H9 (cell line): ENCODE measurements around the gene MID1. TPM values are rescaled to one million over a fixed set of nuclear protein-coding genes. Genes with fewer than 3 reads are reported as not detected.

Experiments used
- DNase-seq: peaks from one replicate; pipeline ENCODE4 v3.0.0-alpha.2; 2017
- H2AFZ ChIP-seq: one replicate; pipeline ENCODE4 v1.6.1; 2013; ENCODE audit warnings: mild to moderate bottlenecking, low read length, control low read depth, moderate library complexity
- H2AK5ac ChIP-seq: 2 replicates; pipeline ENCODE4 v1.6.1; 2013; ENCODE audit warnings: low read length, control low read depth, mixed read lengths; ENCODE audit not compliant: insufficient read length
- H2BK120ac ChIP-seq: one replicate; pipeline ENCODE4 v1.6.1; 2013; ENCODE audit warnings: low read depth, mild to moderate bottlenecking, low read length, control low read depth, inconsistent platforms; ENCODE audit not compliant: poor library complexity, severe bottlenecking
- H2BK12ac ChIP-seq: 2 replicates; pipeline ENCODE4 v1.6.1; 2013; ENCODE audit warnings: low read length, control low read depth, mixed read lengths, low read depth; ENCODE audit not compliant: insufficient read length
- H2BK15ac ChIP-seq: 2 replicates; pipeline ENCODE4 v1.6.1; 2013; ENCODE audit warnings: low read depth, low read length, control low read depth
- H2BK20ac ChIP-seq: one replicate; pipeline ENCODE4 v1.6.1; 2013; ENCODE audit warnings: low read depth, mild to moderate bottlenecking, low read length, control low read depth, inconsistent platforms; ENCODE audit not compliant: poor library complexity, severe bottlenecking
- H2BK5ac ChIP-seq: 2 replicates; pipeline ENCODE4 v1.6.1; 2013; ENCODE audit warnings: low read length, control low read depth, mixed read lengths; ENCODE audit not compliant: insufficient read length
- H3K14ac ChIP-seq: 2 replicates; pipeline ENCODE4 v1.6.1; 2013; ENCODE audit warnings: low read length, control low read depth; ENCODE audit not compliant: insufficient read depth
- H3K18ac ChIP-seq: 2 replicates; pipeline ENCODE4 v1.6.1; 2013; ENCODE audit warnings: low read depth, mild to moderate bottlenecking, mixed read lengths, low read length, control low read depth; ENCODE audit not compliant: insufficient read length
- H3K23ac ChIP-seq: 2 replicates; pipeline ENCODE4 v1.6.1; 2013; ENCODE audit warnings: low read length, control low read depth, mixed read lengths, low read depth; ENCODE audit not compliant: insufficient read length
- H3K23me2 ChIP-seq: 2 replicates; pipeline ENCODE4 v1.6.1; 2013; ENCODE audit warnings: low read depth, mild to moderate bottlenecking, mixed read lengths, low read length, control low read depth; ENCODE audit not compliant: insufficient read length, poor library complexity, severe bottlenecking
- H3K27ac ChIP-seq: 2 replicates; pipeline ENCODE4 v1.5.1; 2013; ENCODE audit warnings: low read length, control low read depth, mixed read lengths, low read depth; ENCODE audit not compliant: insufficient read length
- H3K27me3 ChIP-seq: 2 replicates; pipeline ENCODE4 v1.6.1; 2013; ENCODE audit warnings: low read length, control low read depth, inconsistent platforms; ENCODE audit not compliant: insufficient read depth
- H3K4ac ChIP-seq: 2 replicates; pipeline ENCODE4 v1.6.1; 2013; ENCODE audit warnings: low read depth, mild to moderate bottlenecking, control low read depth, inconsistent platforms, low read length, moderate library complexity
- H3K4me1 ChIP-seq: 2 replicates; pipeline ENCODE4 v1.6.1; 2013; ENCODE audit warnings: low read length, control low read depth, inconsistent platforms; ENCODE audit not compliant: insufficient read depth
- H3K4me2 ChIP-seq: 2 replicates; pipeline ENCODE4 v1.6.1; 2013; ENCODE audit warnings: low read length, control low read depth, mixed read lengths; ENCODE audit not compliant: insufficient read length, insufficient read depth
- H3K56ac ChIP-seq: 2 replicates; pipeline ENCODE4 v1.6.1; 2013; ENCODE audit warnings: low read depth, mild to moderate bottlenecking, mixed read lengths, low read length, control low read depth; ENCODE audit not compliant: insufficient read length
- H3K79me1 ChIP-seq: 2 replicates; pipeline ENCODE4 v1.6.1; 2013; ENCODE audit warnings: low read depth, mild to moderate bottlenecking, moderate library complexity, low read length, control low read depth, inconsistent platforms; ENCODE audit not compliant: insufficient read depth, poor library complexity, severe bottlenecking
- H3K79me2 ChIP-seq: 2 replicates; pipeline ENCODE4 v1.6.1; 2013; ENCODE audit warnings: low read length, control low read depth, inconsistent platforms; ENCODE audit not compliant: insufficient read depth
- H3K9ac ChIP-seq: 2 replicates; pipeline ENCODE4 v1.6.1; 2013; ENCODE audit warnings: low read length, control low read depth, mixed read lengths; ENCODE audit not compliant: insufficient read length; ENCODE audit errors: extremely low read depth
- H3K9me3 ChIP-seq: one replicate; pipeline ENCODE4 v1.6.1; 2013; ENCODE audit warnings: low read depth, low read length, inconsistent platforms; ENCODE audit not compliant: control insufficient read depth
- H3T11ph ChIP-seq: one replicate; pipeline ENCODE4 v1.6.1; 2013; ENCODE audit warnings: mild to moderate bottlenecking, low read length, control low read depth, inconsistent platforms
- H4K20me1 ChIP-seq: one replicate; pipeline ENCODE4 v1.6.1; 2013; ENCODE audit not compliant: control insufficient read depth, insufficient read length, insufficient read depth
- H4K5ac ChIP-seq: 2 replicates; pipeline ENCODE4 v1.6.1; 2013; ENCODE audit warnings: low read depth, mild to moderate bottlenecking, mixed read lengths, low read length, control low read depth; ENCODE audit not compliant: insufficient read length
- H4K8ac ChIP-seq: replicated peaks from 2 replicates; pipeline ENCODE4 v1.6.1; 2013; ENCODE audit warnings: low read length, control low read depth, mixed read lengths, low read depth; ENCODE audit not compliant: insufficient read length
- H4K91ac ChIP-seq: 2 replicates; pipeline ENCODE4 v1.6.1; 2013; ENCODE audit warnings: low read depth, mild to moderate bottlenecking, moderate library complexity, mixed read lengths, low read length, control low read depth; ENCODE audit not compliant: insufficient read length
- H3K27ac Mint-ChIP-seq, 3 experiments: 2 replicates in 2 of 3; 3 replicates in 1 of 3; pipeline ENCODE4 v1.8.0; 2020 to 2021; ENCODE audit warnings: mixed read lengths in 3 of 3, mild to moderate bottlenecking in 1 of 3, moderate library complexity in 1 of 3
- H3K27me3 Mint-ChIP-seq: 2 replicates; pipeline ENCODE4 v1.8.0; 2021; ENCODE audit warnings: low read depth, mild to moderate bottlenecking, moderate library complexity, mixed read lengths
- H3K36me3 Mint-ChIP-seq, 3 experiments: 2 replicates in 2 of 3; 3 replicates in 1 of 3; pipeline ENCODE4 v1.8.0; 2020 to 2021; ENCODE audit warnings: low read depth in 3 of 3, mixed read lengths in 3 of 3; ENCODE audit not compliant: insufficient read depth in 1 of 3
- H3K4me1 Mint-ChIP-seq, 2 experiments: 2 replicates each; pipeline ENCODE4 v1.8.0; 2020; ENCODE audit warnings: mixed read lengths in 2 of 2
- H3K4me3 Mint-ChIP-seq, 2 experiments: 2 replicates in 1 of 2; 3 replicates in 1 of 2; pipeline ENCODE4 v1.8.0; 2020 to 2021; ENCODE audit warnings: mild to moderate bottlenecking in 2 of 2, mixed read lengths in 2 of 2, moderate library complexity in 1 of 2
- H3K9me3 Mint-ChIP-seq, 2 experiments: 2 replicates in 1 of 2; 3 replicates in 1 of 2; pipeline ENCODE4 v1.8.0; 2020; ENCODE audit warnings: mild to moderate bottlenecking in 2 of 2, mixed read lengths in 2 of 2, moderate library complexity in 1 of 2
- CTCF ChIP-seq: fragments of 200-600 bp; sonication (generic); conservative IDR thresholded peaks from 3 replicates; pipeline ENCODE4 v1.8.0; 2021; ENCODE audit warnings: antibody characterized with exemption, mild to moderate bottlenecking
- WGBS: extraction: QIAGEN DNeasy Blood & Tissue Kit; methylation state at CpG from one replicate; pipeline ENCODE4 v1.1.7; 2013; ENCODE audit warnings: missing lambda C conversion rate, low lambda C conversion rate, mixed read lengths; ENCODE audit not compliant: insufficient read length; ENCODE audit errors: extremely low coverage; 5-methylcytosine and 5-hydroxymethylcytosine counted together
- total RNA-seq: library from RNA; stranded (reverse); gene quantifications from 2 replicates; pipeline ENCODE4 v1.2.1, GENCODE V29; 2021

The MID1 gene
- total RNA-seq, 1 experiment from 2014 or later, result 32.9 TPM

- WGBS, result no CpG with 5 or more reads among the region's 6 CpGs
Observed at GRCh38 chrX:10660171-10660570, 39.8 kb upstream of the MID1 start.

More at GRCh38 chrX:10660171-10660570, 39.8 kb upstream of the MID1 start:
- no peaks in the 10 kb centered on the region for H3K9me3 ChIP-seq
- no peak overlapping the region for H4K8ac ChIP-seq
- DNase-seq, result peak; percentile 63
- no peak overlapping the region for H3K14ac ChIP-seq
- H3K4me1 ChIP-seq, result peaks cover 2% of the 10 kb centered on the region; the same call in 1 of the 2 replicates
- H2BK12ac ChIP-seq, result no peak overlapping the region
- Mint-ChIP-seq H3K9me3 (peaks cover 35 to 47% of the 10 kb centered on the region in 2 experiments), H3K36me3 (peaks cover 0 to 4% (median 2%) of the 10 kb centered on the region in 3 experiments; a peak in 1 of 7 replicates), H3K4me1 (peaks cover 13 to 27% of the 10 kb centered on the region in 2 experiments), H3K4me3 (no peak overlapping the region), H3K27ac (peak overlapping the region in 2 of 3 experiments; percentile 73 to 92; a peak in 4 of 7 replicates), H3K27me3 (no peaks in the 10 kb centered on the region)
- peak overlapping the region; percentile 26 for H2BK20ac ChIP-seq
- no peak overlapping the region for H3K27ac ChIP-seq
- H2BK15ac ChIP-seq, result no peak overlapping the region
- H3K4me2 ChIP-seq, result no peak overlapping the region
- H3K27me3 ChIP-seq, result no peaks in the 10 kb centered on the region
- H3K79me1 ChIP-seq, result no peaks in the 10 kb centered on the region
- H4K20me1 ChIP-seq, result no peaks in the 10 kb centered on the region
- H3T11ph ChIP-seq, result no peak overlapping the region
- no peak overlapping the region for H2BK5ac ChIP-seq
- H2BK120ac ChIP-seq, result no peak overlapping the region
- no peak overlapping the region for H3K18ac ChIP-seq
- H3K4ac ChIP-seq, result no peak overlapping the region
- H3K56ac ChIP-seq, result no peak overlapping the region
- H3K9ac ChIP-seq, result no peak overlapping the region
- H2AK5ac ChIP-seq, result no peak overlapping the region
- H3K79me2 ChIP-seq, result no peaks in the 10 kb centered on the region
- no peak overlapping the region for H2AFZ ChIP-seq
- H3K23ac ChIP-seq, result no peak overlapping the region
- TF ChIP-seq CTCF, result no peak
- H4K91ac ChIP-seq, result no peak overlapping the region
- H4K5ac ChIP-seq, result no peak overlapping the region
- no peaks in the 10 kb centered on the region for H3K23me2 ChIP-seq
